Astrocyte of the cerebellum (primary cell): ENCODE measurements around the gene MRPS10.
"Not testable (repeated sequence)": the region's sequence is repeated elsewhere in the genome, so short reads cannot be mapped to it uniquely, and the experiment has no call there.

Experiments
- DNase-seq: peaks from one replicate; pipeline ENCODE4 v3.0.0-alpha.2; 2011; ENCODE audit warnings: low read depth
- H3K4me3 ChIP-seq: 2 replicates; pipeline ENCODE4 v1.5.1; 2011; ENCODE audit warnings: mild to moderate bottlenecking, low read depth, low read length, moderate library complexity
- in situ Hi-C: cut with HindIII; loops from 2 replicates; pipeline ENCODE4 v1.10.0; 2017; ENCODE audit warnings: low sequenced_read_pairs
- TF ChIP-seq, protein P1 (sequence below): IDR thresholded peaks from 2 replicates; pipeline ENCODE4 v1.5.1; 2012; ENCODE audit warnings: low read length, low read depth, moderate library complexity, mild to moderate bottlenecking; ENCODE audit errors: missing control alignments

The MRPS10 gene

GRCh38 chr6:42220807-42221206 is 3.1 kb upstream of the MRPS10 start:
- in situ Hi-C loops = no loop called here
- TF ChIP-seq, protein P1, sequence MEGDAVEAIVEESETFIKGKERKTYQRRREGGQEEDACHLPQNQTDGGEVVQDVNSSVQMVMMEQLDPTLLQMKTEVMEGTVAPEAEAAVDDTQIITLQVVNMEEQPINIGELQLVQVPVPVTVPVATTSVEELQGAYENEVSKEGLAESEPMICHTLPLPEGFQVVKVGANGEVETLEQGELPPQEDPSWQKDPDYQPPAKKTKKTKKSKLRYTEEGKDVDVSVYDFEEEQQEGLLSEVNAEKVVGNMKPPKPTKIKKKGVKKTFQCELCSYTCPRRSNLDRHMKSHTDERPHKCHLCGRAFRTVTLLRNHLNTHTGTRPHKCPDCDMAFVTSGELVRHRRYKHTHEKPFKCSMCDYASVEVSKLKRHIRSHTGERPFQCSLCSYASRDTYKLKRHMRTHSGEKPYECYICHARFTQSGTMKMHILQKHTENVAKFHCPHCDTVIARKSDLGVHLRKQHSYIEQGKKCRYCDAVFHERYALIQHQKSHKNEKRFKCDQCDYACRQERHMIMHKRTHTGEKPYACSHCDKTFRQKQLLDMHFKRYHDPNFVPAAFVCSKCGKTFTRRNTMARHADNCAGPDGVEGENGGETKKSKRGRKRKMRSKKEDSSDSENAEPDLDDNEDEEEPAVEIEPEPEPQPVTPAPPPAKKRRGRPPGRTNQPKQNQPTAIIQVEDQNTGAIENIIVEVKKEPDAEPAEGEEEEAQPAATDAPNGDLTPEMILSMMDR = no peak
- no peak for DNase-seq
- H3K4me3 ChIP-seq = no peak overlapping the region

DNA sequence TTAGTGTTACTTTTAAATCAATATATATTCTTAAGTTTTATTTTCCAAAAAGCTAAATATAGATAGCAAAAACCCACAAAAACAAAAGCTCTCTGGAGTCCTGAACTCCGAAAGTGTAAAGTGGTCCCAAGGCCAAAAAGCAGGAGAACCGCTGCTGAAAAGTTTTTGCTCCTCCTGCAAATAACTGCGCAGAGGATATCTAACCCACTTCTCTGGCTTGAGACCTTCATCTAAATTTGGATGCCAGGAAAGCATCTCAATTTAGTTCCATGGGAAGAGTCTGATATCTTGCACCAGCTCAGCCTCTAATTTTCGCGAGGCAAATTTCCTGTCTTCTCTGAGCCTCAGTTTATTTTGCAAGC is 523 bp downstream of the MRPS10 start:
- TF ChIP-seq, protein P1 = no peak
- DNase-seq = no peak
- in situ Hi-C loops = no loop called here
- H3K4me3 ChIP-seq = peak overlapping the region; percentile 66

GRCh38 chr6:42216495-42216894 is 1.2 kb downstream of the MRPS10 start:
- in situ Hi-C loops, DNase-seq: not testable (repeated sequence)
- peak overlapping the region; percentile 66 for H3K4me3 ChIP-seq

DNA sequence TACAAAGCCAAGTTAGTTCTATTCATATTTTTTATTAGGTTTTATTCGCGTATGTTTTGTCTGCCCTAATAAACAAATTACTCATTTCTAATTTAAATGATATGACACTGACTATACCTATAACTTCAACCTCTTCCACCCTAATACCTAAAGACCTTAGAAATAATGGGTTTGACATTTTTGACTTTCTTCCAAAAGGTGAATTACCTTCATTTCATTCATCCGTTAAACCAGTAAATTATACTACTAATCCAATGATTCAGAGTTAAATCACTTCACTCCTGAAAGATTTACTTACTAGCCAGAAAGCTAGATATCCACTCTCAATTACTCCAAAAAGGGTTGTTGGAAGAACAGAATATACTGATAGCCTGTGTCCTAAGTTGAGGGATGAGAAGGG is 5.2 kb downstream of the MRPS10 start:
- H3K4me3 ChIP-seq = no peak overlapping the region
- in situ Hi-C loops = no loop called here
- DNase-seq = no peak
- TF ChIP-seq, protein P1 = no peak

- no peak for DNase-seq
- TF ChIP-seq, protein P1 = no peak
- no peak overlapping the region for H3K4me3 ChIP-seq
- in situ Hi-C loops = no loop called here
Measured at GRCh38 chr6:42211726-42212125, 5.9 kb downstream of the MRPS10 start.

- TF ChIP-seq, protein P1 = no peak
- no peak for DNase-seq
- H3K4me3 ChIP-seq = no peak overlapping the region
- in situ Hi-C loops = no loop called here
Measured at GRCh38 chr6:42210551-42210950, 7.1 kb downstream of the MRPS10 start.

DNA sequence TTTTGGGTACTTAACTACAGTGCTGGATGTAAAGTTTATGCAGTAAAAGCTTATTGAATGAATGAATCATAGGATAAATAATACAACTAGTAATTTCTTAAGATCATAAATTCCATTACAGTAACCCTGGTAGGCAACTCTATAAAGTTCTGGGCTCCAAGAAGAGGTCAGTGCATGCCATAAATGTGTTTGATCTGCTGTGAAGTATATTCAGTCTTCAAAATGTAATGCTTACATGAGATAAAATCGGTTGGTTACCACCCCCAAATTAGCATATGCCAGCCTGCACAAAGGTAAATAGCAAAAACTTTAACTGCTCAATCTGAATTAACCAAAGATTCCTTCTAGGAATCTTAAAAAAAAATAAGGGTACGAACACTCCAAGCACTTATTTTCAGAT is 10.1 kb downstream of the MRPS10 start:
- DNase-seq, in situ Hi-C loops, H3K4me3 ChIP-seq: not testable (repeated sequence)

- TF ChIP-seq, protein P1 = no peak
- no peak overlapping the region for H3K4me3 ChIP-seq
- in situ Hi-C loops = no loop called here
- no peak for DNase-seq
Measured at GRCh38 chr6:42204768-42205282, 12.8 kb downstream of the MRPS10 start.
